GM20431 (cell line): ENCODE data around the gene CX3CL1.
"Not testable (repeated sequence)": the region's sequence is repeated elsewhere in the genome, so short reads cannot be mapped to it uniquely, and the experiment has no call there.

Experiments used
- in situ Hi-C: fragments of 300-500 bp; cut with MseI, MboI; formaldehyde crosslinking; loops from one replicate; pipeline ENCODE4 v1.15.0; 2020; ENCODE audit warnings: low sequenced_read_pairs; ENCODE audit not compliant: unreplicated experiment

The CX3CL1 gene

GRCh38 chr16:57381791-57382534 is 9.7 kb downstream of the CX3CL1 start:
- in situ Hi-C loops = no loop called here

DNA sequence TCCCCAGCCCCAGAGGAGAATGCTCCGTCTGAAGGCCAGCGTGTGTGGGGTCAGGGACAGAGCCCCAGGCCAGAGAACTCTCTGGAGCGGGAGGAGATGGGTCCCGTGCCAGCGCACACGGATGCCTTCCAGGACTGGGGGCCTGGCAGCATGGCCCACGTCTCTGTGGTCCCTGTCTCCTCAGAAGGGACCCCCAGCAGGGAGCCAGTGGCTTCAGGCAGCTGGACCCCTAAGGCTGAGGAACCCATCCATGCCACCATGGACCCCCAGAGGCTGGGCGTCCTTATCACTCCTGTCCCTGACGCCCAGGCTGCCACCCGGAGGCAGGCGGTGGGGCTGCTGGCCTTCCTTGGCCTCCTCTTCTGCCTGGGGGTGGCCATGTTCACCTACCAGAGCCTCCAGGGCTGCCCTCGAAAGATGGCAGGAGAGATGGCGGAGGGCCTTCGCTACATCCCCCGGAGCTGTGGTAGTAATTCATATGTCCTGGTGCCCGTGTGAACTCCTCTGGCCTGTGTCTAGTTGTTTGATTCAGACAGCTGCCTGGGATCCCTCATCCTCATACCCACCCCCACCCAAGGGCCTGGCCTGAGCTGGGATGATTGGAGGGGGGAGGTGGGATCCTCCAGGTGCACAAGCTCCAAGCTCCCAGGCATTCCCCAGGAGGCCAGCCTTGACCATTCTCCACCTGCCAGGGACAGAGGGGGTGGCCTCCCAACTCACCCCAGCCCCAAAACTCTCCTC is 10.4 kb downstream of the CX3CL1 start:
- in situ Hi-C loops = no loop called here

DNA sequence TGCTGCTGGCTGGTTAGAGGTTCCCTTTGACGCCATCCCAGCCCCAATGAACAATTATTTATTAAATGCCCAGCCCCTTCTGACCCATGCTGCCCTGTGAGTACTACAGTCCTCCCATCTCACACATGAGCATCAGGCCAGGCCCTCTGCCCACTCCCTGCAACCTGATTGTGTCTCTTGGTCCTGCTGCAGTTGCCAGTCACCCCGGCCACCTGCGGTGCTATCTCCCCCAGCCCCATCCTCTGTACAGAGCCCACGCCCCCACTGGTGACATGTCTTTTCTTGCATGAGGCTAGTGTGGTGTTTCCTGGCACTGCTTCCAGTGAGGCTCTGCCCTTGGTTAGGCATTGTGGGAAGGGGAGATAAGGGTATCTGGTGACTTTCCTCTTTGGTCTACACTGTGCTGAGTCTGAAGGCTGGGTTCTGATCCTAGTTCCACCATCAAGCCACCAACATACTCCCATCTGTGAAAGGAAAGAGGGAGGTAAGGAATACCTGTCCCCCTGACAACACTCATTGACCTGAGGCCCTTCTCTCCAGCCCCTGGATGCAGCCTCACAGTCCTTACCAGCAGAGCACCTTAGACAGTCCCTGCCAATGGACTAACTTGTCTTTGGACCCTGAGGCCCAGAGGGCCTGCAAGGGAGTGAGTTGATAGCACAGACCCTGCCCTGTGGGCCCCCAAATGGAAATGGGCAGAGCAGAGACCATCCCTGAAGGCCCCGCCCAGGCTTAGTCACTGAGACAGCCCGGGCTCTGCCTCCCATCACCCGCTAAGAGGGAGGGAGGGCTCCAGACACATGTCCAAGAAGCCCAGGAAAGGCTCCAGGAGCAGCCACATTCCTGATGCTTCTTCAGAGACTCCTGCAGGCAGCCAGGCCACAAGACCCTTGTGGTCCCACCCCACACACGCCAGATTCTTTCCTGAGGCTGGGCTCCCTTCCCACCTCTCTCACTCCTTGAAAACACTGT is 11.3 kb downstream of the CX3CL1 start:
- in situ Hi-C loops = no loop called here

DNA sequence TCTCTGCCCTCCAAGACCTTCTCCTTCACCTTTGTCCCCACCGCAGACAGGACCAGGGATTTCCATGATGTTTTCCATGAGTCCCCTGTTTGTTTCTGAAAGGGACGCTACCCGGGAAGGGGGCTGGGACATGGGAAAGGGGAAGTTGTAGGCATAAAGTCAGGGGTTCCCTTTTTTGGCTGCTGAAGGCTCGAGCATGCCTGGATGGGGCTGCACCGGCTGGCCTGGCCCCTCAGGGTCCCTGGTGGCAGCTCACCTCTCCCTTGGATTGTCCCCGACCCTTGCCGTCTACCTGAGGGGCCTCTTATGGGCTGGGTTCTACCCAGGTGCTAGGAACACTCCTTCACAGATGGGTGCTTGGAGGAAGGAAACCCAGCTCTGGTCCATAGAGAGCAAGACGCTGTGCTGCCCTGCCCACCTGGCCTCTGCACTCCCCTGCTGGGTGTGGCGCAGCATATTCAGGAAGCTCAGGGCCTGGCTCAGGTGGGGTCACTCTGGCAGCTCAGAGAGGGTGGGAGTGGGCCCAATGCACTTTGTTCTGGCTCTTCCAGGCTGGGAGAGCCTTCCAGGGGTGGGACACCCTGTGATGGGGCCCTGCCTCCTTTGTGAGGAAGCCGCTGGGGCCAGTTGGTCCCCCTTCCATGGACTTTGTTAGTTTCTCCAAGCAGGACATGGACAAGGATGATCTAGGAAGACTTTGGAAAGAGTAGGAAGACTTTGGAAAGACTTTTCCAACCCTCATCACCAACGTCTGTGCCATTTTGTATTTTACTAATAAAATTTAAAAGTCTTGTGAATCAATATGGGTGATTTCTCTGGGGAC is 12.2 kb downstream of the CX3CL1 start:
- in situ Hi-C loops = no loop called here

DNA sequence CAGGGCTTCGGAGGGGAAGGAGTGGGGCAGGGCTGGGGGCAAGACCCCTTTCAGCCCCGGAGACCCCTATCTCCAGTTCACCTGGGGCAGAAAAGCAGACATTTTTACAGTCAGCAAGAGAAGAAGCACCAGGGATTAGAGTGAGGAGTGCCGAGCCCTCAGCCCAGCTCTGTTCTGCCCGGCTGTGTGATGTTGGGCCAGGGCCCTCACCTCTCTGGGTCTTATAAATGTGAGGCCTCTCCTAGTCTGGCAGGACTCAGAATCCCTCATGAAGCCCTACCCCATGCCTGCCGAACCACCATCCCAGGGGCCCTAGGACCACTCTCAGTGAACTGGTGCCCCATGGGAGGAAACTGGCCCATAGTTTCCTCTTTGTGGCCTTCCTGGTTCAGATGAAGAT is 12.8 kb downstream of the CX3CL1 start:
- in situ Hi-C loops = no loop called here

GRCh38 chr16:57386381-57386951 is 14.2 kb downstream of the CX3CL1 start:
- in situ Hi-C loops = no loop called here

DNA sequence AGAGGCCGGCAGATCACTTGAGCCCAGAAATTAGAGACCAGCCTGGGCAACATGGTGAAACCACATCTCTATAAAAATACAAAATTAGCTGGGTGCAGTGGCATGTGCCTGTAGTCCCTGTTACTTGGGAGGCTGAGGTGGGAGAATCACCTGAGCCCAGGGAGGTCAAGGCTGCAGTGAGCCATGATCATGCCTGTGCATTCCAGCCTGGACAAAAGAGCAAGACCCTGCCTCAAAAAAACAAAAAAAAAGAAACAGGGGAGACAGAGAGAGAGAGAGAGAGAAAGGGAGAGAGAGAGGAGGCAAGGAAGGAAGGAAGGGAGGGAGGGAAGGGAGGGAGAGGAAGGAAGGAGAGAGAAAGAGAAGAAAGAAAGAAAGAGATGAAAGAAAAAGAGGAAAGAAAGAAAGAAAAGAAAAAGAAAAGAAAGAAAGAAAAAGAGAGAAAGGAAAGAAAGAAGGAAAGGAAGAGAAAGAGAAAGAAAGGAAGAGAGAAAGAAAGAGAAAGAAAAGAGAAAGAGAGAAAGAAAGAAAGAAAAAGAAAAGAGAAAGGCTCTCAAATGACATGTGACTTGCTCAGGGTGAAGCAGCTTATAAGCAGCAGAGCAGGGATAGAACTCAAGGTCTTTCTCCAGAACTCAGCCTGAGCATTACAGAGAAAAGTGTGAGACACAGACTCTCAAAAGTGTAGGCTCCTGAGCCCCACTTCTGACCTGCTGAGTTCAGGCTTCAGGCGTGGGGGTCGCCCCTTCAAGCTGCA is 15.5 kb downstream of the CX3CL1 start:
- in situ Hi-C loops = no loop called here

DNA sequence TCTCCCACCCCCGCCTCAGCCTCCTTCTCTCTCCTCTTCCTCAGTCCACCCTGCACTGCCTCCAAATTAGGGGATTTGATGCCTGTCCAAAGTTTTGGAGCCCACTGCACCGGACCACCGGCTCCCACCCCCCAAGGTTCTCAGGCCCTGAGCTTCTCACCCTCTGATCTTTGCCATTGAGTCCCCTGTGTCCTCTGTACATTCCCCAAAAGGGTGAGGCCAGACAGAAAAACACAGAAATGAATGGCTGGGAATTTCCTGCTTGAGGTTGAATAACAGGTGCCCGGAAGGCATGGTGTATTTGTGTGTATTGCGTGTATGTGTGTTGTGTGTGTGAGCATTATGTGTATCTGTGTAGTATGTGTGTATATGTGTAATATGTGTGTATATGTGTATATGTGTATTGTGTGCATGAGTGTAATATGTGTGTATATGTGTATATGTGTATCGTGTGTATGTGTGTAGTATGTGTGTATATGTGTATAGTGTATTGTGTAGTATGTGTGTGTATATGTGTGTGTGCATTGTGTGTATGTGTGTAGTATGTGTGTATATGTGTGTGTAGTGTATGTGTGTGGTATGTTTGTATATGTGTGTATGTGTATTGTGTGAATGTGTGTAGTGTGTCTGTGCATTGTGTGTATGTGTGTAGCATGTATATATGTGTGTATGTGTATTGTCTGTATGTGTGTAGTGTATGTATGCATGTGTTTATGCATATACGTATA is 16.2 kb downstream of the CX3CL1 start:
- in situ Hi-C loops = no loop called here

DNA sequence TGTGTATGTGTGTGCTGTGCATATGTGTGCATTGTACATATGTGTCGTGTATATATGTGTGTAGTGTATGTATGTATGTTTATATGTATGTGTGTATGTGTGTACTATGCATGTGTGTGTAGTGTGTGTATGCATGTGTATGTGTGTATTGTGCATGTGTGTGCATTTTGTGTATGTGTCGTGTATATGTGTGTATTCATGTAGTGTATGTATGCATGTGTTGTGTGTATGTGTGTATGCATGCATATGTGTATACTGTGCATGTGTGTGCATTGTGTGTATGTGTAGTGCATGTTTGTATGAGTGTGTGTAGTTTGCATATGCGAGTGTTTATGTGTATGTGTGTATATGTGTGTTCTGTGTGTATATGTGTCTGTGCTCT is 16.8 kb downstream of the CX3CL1 start:
- in situ Hi-C loops = no loop called here

- in situ Hi-C loops = no loop called here
Measured at GRCh38 chr16:57390636-57391295, 18.5 kb downstream of the CX3CL1 start.

DNA sequence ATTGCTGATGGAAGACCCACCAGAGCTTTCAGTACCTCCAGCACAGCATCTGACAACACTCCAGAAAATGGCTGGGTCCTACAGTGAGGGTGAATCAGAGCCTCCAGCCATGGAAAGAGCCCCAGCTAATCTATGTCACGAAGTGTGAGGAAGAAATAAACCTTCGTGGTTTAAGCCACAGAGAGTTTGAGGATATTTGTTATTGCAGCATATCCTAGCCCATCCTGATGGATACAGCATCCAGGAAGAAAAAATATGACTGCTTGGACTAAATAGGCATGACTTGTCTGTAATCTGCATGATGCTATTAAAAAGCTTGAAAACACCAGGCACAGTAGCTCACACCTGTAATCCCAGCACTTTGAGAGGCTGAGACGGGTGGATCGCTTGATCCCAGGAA is 19.0 kb downstream of the CX3CL1 start:
- in situ Hi-C loops = no loop called here

DNA sequence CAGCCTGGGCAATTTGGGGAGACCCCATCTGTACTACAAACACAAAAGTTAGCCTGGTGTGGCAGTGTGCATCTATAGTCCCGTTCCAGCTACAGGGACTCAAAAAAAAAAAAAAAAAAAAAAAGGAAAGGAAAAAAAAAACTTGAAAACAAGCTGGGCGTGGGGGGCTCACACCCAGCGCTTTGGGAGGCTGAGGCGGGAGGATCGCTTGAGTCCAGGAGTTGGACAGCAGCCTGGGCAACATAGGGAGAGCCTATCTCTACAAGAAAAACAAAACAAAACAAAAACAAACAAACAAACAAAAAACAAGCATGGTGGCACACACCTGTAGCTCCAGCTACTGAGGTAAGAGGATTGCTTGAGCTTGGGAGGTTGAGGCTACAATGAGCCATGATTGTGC is 19.4 kb downstream of the CX3CL1 start:
- in situ Hi-C loops = no loop called here

DNA sequence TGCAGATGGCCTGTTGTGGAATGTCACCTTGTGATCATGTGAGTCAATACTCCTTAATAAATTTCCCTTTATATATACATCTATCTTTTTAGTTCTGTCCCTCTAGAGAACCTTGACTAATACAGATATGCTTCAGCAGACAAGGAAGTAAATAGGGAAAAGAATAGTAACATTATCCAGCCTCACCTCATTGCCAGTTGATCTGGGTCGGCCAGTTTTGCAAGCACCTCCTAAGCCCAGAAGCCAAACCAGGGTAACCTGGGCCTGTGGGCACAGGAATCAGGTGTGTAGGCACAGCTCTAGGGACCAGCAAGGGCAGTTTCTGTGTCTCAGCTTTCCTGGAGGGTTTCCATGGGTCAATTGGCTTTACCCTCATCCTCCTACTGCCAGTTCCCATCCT is 20.4 kb downstream of the CX3CL1 start:
- in situ Hi-C loops = no loop called here

DNA sequence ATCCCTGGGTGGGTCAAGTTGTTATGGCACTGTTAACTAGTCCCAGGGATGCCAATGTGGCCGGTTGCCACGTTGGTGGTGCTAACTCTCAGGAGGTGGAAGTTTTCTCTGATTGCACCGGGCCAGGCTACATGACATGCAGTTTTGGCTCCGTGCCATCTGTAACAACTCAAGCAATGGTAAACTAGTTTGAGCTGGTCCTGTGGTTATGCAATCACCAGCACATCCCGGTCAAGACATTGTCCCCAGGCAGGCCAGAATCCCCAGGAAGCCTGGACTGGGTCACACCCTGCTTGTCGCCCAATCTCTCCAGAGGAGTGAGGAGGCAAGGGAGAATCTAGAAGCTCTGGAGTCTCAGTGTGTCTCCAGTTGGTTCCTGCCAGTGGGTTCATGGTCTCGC is 22.2 kb downstream of the CX3CL1 start:
- in situ Hi-C loops = no loop called here

DNA sequence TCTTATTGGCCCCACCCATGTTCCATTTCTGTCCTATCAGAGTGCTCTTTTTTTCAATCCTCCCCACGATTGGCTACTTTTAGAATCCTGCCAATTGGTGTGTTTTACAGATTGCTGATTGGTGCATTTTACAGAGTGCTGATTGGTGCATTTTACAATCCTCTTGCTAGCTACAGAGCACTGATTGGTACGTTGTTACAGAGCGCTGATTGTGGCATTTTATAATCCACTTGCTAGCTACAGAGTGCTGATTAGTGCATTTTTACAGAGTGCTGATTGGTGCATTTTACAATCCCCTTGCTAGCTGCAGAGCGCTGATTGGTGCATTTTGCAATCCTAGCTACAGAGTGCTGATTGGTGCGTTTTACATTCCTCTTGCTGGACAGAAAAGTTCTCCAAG is 22.7 kb downstream of the CX3CL1 start:
- in situ Hi-C loops = no loop called here

DNA sequence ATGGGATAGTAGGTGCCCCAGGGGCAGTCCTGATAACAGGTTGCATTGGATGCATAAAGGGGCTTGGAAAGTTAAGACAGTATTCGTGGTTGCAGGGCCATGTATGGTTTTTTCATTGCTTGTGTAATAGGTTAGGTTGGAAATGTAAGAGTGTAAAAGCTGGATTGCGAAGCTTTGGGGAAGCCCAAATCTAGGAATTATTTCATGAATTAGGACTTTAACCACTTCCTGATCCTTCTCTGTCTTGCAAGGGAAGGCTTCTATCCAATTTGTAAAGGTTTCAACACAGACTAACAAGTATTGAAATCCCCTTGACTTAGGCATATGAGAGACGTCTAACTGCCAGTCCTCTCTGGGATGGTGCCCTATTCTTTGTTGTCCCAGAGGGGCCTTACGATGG is 24.5 kb downstream of the CX3CL1 start:
- in situ Hi-C loops = no loop called here

DNA sequence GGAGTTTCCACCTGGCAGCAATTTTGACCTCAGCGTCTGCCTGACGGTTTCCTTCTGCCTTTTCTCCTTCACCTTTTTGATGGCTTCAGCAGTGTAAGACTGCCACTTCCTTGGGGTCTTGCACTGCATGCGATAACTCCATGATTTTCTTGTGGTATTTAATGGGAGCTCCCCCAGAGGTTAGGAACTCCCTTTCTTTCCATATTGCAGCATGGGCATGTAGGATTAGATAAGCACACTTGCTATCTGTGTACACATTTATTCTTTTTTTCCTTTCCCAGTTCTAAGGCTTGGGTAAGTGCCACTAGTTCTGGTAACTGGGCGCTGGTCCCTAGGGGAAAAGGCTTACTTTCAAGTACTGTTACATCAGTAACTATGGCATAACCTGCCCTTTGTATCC is 25.2 kb downstream of the CX3CL1 start:
- in situ Hi-C loops = not testable (repeated sequence)
